Neuronal stem cell (in vitro differentiated cells): ENCODE measurements around the gene TSPAN14.

Experiments used
- DNase-seq: peaks from one replicate; pipeline ENCODE4 v3.0.0-alpha.2; 2013; ENCODE audit warnings: low spot score
- H2AFZ ChIP-seq: one replicate; pipeline ENCODE4 v1.6.1; 2013; ENCODE audit warnings: mild to moderate bottlenecking, low read length, inconsistent platforms
- H2AK5ac ChIP-seq: 2 replicates; pipeline ENCODE4 v1.6.1; 2013; ENCODE audit warnings: low read depth, mild to moderate bottlenecking, inconsistent platforms, low read length, moderate library complexity, mixed read lengths
- H2BK120ac ChIP-seq: 2 replicates; pipeline ENCODE4 v1.6.1; 2013; ENCODE audit warnings: low read depth, mild to moderate bottlenecking, inconsistent platforms, low read length, moderate library complexity, mixed read lengths
- H2BK12ac ChIP-seq: one replicate; pipeline ENCODE4 v1.6.1; 2013; ENCODE audit warnings: low read length, inconsistent platforms
- H2BK15ac ChIP-seq: 2 replicates; pipeline ENCODE4 v1.6.1; 2013; ENCODE audit warnings: mild to moderate bottlenecking, low read length, inconsistent platforms, mixed read lengths
- H2BK5ac ChIP-seq: one replicate; pipeline ENCODE4 v1.6.1; 2013; ENCODE audit warnings: inconsistent platforms, mild to moderate bottlenecking, low read length, moderate library complexity
- H3K14ac ChIP-seq: one replicate; pipeline ENCODE4 v1.6.1; 2013; ENCODE audit warnings: low read length, inconsistent platforms
- H3K18ac ChIP-seq: 2 replicates; pipeline ENCODE4 v1.6.1; 2013; ENCODE audit warnings: low read length, inconsistent platforms
- H3K23ac ChIP-seq: 2 replicates; pipeline ENCODE4 v1.6.1; 2013; ENCODE audit warnings: low read depth, mild to moderate bottlenecking, mixed read lengths, low read length, inconsistent platforms; ENCODE audit not compliant: poor library complexity
- H3K27ac ChIP-seq: replicated peaks from 3 replicates; pipeline ENCODE4 v1.5.1; 2013; ENCODE audit warnings: low read length, inconsistent platforms
- H3K27me3 ChIP-seq, 3 experiments: 2 replicates each; pipeline ENCODE4 v1.6.1; 2013; ENCODE audit warnings: low read length in 3 of 3, mild to moderate bottlenecking in 2 of 3, inconsistent platforms in 1 of 3, low read depth in 1 of 3, mixed read lengths in 1 of 3, moderate library complexity in 1 of 3; ENCODE audit not compliant: control insufficient read depth in 3 of 3, insufficient read depth in 3 of 3
- H3K36me3 ChIP-seq, 2 donors: replicated peaks in 1 of 2; 2 replicates each; pipeline ENCODE4 v1.6.1; 2013; ENCODE audit warnings: low read length in 2 of 2; ENCODE audit not compliant: control insufficient read depth in 2 of 2, insufficient read depth in 2 of 2
- H3K4ac ChIP-seq: 2 replicates; pipeline ENCODE4 v1.6.1; 2013; ENCODE audit warnings: inconsistent platforms, mild to moderate bottlenecking, low read length, moderate library complexity
- H3K4me1 ChIP-seq, 2 donors: 1 replicate in 1 of 2; 2 replicates in 1 of 2; pipeline ENCODE4 v1.6.1; 2013; ENCODE audit warnings: low read length in 2 of 2, low read depth in 1 of 2; ENCODE audit not compliant: control insufficient read depth in 2 of 2, insufficient read depth in 1 of 2
- H3K4me2 ChIP-seq: one replicate; pipeline ENCODE4 v1.6.1; 2013; ENCODE audit warnings: mild to moderate bottlenecking, low read length, inconsistent platforms; ENCODE audit not compliant: insufficient read depth, poor library complexity, severe bottlenecking
- H3K4me3 ChIP-seq, 2 donors: 2 replicates each; pipeline ENCODE4 v1.5.1; 2013; ENCODE audit warnings: low read length in 2 of 2, mild to moderate bottlenecking in 2 of 2, inconsistent platforms in 1 of 2, moderate library complexity in 1 of 2
- H3K79me1 ChIP-seq: one replicate; pipeline ENCODE4 v1.6.1; 2013; ENCODE audit warnings: low read depth, mild to moderate bottlenecking, inconsistent platforms, low read length, moderate library complexity
- H3K9ac ChIP-seq: one replicate; pipeline ENCODE4 v1.6.1; 2013; ENCODE audit warnings: mild to moderate bottlenecking, low read depth, low read length, inconsistent platforms; ENCODE audit not compliant: poor library complexity
- H3K9me3 ChIP-seq, 2 donors: replicated peaks in 1 of 2; 2 replicates each; pipeline versions ENCODE3 to v1.6.1; 2013; ENCODE audit warnings: low read length in 2 of 2, mild to moderate bottlenecking in 2 of 2, inconsistent platforms in 1 of 2, low read depth in 1 of 2, mixed read lengths in 1 of 2, moderate library complexity in 1 of 2; ENCODE audit not compliant: control insufficient read depth in 2 of 2, insufficient read depth in 1 of 2
- H4K8ac ChIP-seq: one replicate; pipeline ENCODE4 v1.6.1; 2013; ENCODE audit warnings: low read depth, mild to moderate bottlenecking, inconsistent platforms, low read length, moderate library complexity
- H4K91ac ChIP-seq: one replicate; pipeline ENCODE4 v1.6.1; 2013; ENCODE audit warnings: low read length, low read depth, mild to moderate bottlenecking, inconsistent platforms; ENCODE audit not compliant: poor library complexity
- WGBS, 2 donors: extraction: QIAGEN DNeasy Blood & Tissue Kit; methylation state at CpG; one replicate each; pipeline ENCODE4 v1.1.7; 2013; ENCODE audit warnings: missing lambda C conversion rate in 2 of 2, mixed read lengths in 1 of 2; ENCODE audit not compliant: insufficient read length in 2 of 2, insufficient replicate concordance in 1 of 2; ENCODE audit errors: extremely low coverage in 2 of 2; 5-methylcytosine and 5-hydroxymethylcytosine counted together

TSPAN14 gene

GRCh38 chr10:80425901-80426300 lies 28.2 kb upstream of the TSPAN14 start:
- H3K4me3 ChIP-seq: no peak overlapping the region
- no peaks in the 10 kb centered on the region for H3K9me3 ChIP-seq
- H2BK120ac ChIP-seq: no peak overlapping the region
- no peak overlapping the region for H2AK5ac ChIP-seq
- H3K36me3 ChIP-seq: peaks cover 46 to 96% of the 10 kb centered on the region in 2 donors
- H3K9ac ChIP-seq: no peak overlapping the region
- H3K14ac ChIP-seq: no peak overlapping the region
- no peak overlapping the region for H3K23ac ChIP-seq
- no peak overlapping the region for H3K18ac ChIP-seq
- no peak overlapping the region for H2BK15ac ChIP-seq
- H3K27me3 ChIP-seq: no peaks in the 10 kb centered on the region
- H2BK5ac ChIP-seq: no peak overlapping the region
- H3K4me2 ChIP-seq: no peak overlapping the region
- no peak for DNase-seq
- no peak overlapping the region for H4K91ac ChIP-seq
- H3K79me1 ChIP-seq: peaks cover 7% of the 10 kb centered on the region
- no peaks in the 10 kb centered on the region for H3K4me1 ChIP-seq
- H3K4ac ChIP-seq: no peak overlapping the region
- no peak overlapping the region for H3K27ac ChIP-seq
- no peak overlapping the region for H2AFZ ChIP-seq
- no peak overlapping the region for H2BK12ac ChIP-seq
- no CpG with 5 or more reads among the region's 2 CpGs for WGBS, 2 donors
- H4K8ac ChIP-seq: no peak overlapping the region

GRCh38 chr10:80427541-80427940 lies 26.6 kb upstream of the TSPAN14 start:
- Histone ChIP-seq H3K4me2 (no peak overlapping the region), H3K4me3 (no peak overlapping the region)

GRCh38 chr10:80429521-80429973 lies 24.6 kb upstream of the TSPAN14 start:
- Histone ChIP-seq H3K9ac (no peak overlapping the region), H3K79me1 (no peaks in the 10 kb centered on the region), H3K4me3 (no peak overlapping the region), H3K18ac (no peak overlapping the region), H2AFZ (no peak overlapping the region), H2BK120ac (no peak overlapping the region), H3K4me1 (no peaks in the 10 kb centered on the region), H3K27me3 (no peaks in the 10 kb centered on the region), H3K23ac (no peak overlapping the region), H3K9me3 (no peaks in the 10 kb centered on the region), H4K8ac (no peak overlapping the region), H3K4ac (no peak overlapping the region), H3K27ac (no peak overlapping the region), H3K36me3 (peaks cover 42 to 88% of the 10 kb centered on the region in 2 donors), H4K91ac (no peak overlapping the region), H2BK15ac (no peak overlapping the region), H2AK5ac (no peak overlapping the region), H2BK12ac (no peak overlapping the region), H2BK5ac (no peak overlapping the region), H3K14ac (no peak overlapping the region), H3K4me2 (no peak overlapping the region)
- DNase-seq: no peak
- no CpG with 5 or more reads among the region's 9 CpGs for WGBS, 2 donors

More at GRCh38 chr10:80427541-80427940, 26.6 kb upstream of the TSPAN14 start:
- H4K91ac ChIP-seq: no peak overlapping the region
- H3K18ac ChIP-seq: no peak overlapping the region
- no peak overlapping the region for H3K23ac ChIP-seq
- WGBS, 2 donors: no CpG with 5 or more reads among the region's 2 CpGs
- H3K27ac ChIP-seq: no peak overlapping the region
- H3K4me1 ChIP-seq: no peaks in the 10 kb centered on the region
- H4K8ac ChIP-seq: no peak overlapping the region
- no peak overlapping the region for H2BK5ac ChIP-seq
- no peaks in the 10 kb centered on the region for H3K9me3 ChIP-seq
- H2AK5ac ChIP-seq: no peak overlapping the region
- no peaks in the 10 kb centered on the region for H3K27me3 ChIP-seq
- H2BK15ac ChIP-seq: no peak overlapping the region
- H2BK12ac ChIP-seq: no peak overlapping the region
- no peak overlapping the region for H3K4ac ChIP-seq
- H3K36me3 ChIP-seq: peaks cover 48 to 96% of the 10 kb centered on the region in 2 donors
- no peak overlapping the region for H2AFZ ChIP-seq
- H3K14ac ChIP-seq: no peak overlapping the region
- peaks cover 4% of the 10 kb centered on the region for H3K79me1 ChIP-seq
- no peak overlapping the region for H3K9ac ChIP-seq
- DNase-seq: no peak
- H2BK120ac ChIP-seq: no peak overlapping the region

- Histone ChIP-seq H4K91ac (no peak overlapping the region), H3K23ac (no peak overlapping the region), H3K4me2 (no peak overlapping the region), H2AK5ac (no peak overlapping the region), H2BK12ac (no peak overlapping the region), H3K79me1 (no peaks in the 10 kb centered on the region), H3K27ac (no peak overlapping the region), H3K4ac (no peak overlapping the region), H3K18ac (no peak overlapping the region), H3K9me3 (no peaks in the 10 kb centered on the region), H2AFZ (no peak overlapping the region), H3K27me3 (no peaks in the 10 kb centered on the region), H2BK15ac (no peak overlapping the region), H3K14ac (no peak overlapping the region), H3K4me1 (no peaks in the 10 kb centered on the region), H3K36me3 (peaks cover 21 to 52% of the 10 kb centered on the region in 2 donors), H2BK120ac (no peak overlapping the region), H2BK5ac (no peak overlapping the region), H4K8ac (no peak overlapping the region), H3K9ac (no peak overlapping the region), H3K4me3 (no peak overlapping the region)
- WGBS, 2 donors: no CpG with 5 or more reads among the region's 3 CpGs
- DNase-seq: no peak
Observed at GRCh38 chr10:80433134-80433533, 21.0 kb upstream of the TSPAN14 start.
